T47D (cell line): ENCODE measurements around the gene KLRK1.
"Not testable (repeated sequence)": the region's sequence is repeated elsewhere in the genome, so short reads cannot be mapped to it uniquely, and the experiment has no call there.

ENCODE experiments used
- DNase-seq, 2 experiments: peaks; one replicate each; pipeline versions ENCODE4 v3.0.0 to v3.0.0-alpha.2; 2011 to 2012; ENCODE audit warnings: low read depth in 1 of 2, low spot score in 1 of 2
- JUND ChIP-seq: IDR thresholded peaks from 2 replicates; pipeline ENCODE4 v1.6.1; 2012; ENCODE audit warnings: low read depth
- in situ Hi-C: cut with HindIII; loops from 2 replicates; pipeline ENCODE4 v1.10.0; 2016; ENCODE audit warnings: low sequenced_read_pairs, low pct_unique_long_range_greater_than_20kb

KLRK1 gene

DNA sequence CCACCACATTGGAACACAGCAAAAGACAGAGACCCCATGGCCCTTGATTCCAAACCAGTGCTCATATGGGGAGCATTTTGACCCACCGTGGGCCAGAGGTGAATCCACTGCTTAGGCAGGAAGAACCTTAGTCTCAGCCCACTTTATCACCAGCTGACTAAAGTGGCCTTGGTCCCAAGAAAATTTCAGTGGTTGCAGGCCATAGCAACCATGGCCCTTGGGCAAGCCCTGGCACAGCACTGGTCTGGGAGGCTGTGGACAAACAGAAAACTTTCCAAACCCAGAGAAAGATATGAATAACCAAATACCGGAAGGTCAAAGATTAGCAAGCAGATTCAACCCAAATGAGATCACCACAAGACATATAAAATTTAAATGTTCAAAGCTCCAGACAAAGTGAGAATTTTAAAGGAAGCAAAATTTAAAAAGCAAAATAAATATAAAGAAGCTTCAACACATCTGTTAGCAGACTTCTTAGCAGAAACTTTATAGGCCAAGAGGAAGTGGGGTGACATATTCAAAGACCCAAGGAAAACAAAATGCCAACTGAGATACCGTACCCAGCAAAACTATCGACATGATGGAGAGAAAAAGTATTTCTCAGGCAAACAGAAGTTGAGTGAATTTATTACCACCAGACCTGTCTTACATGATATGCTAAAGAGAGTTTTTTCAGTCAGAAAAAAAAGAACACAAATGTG is 7.8 kb downstream of the KLRK1 start:
- no peak for DNase-seq
- in situ Hi-C loops: no loop called here
- TF ChIP-seq JUND: no peak

DNA sequence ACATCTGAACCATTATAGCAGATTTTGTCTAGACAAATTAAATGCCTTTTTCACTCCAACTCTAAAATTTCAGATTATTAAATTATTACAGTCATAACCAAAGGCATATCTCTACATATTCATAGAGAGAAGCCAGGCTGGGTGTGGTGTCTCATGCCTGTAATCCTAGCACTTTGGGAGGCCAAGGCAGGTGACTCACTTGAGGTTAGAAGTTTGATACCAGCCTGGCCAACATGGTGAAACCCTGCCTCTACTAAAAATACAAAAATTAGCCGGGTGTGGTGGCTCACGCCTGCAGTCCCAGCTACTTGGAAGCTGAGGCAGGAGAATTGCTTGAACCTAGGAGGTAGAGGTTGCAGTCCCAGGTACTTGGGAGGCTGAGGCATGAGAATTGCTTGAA is 11.1 kb downstream of the KLRK1 start:
- in situ Hi-C loops, DNase-seq: not testable (repeated sequence)

DNA sequence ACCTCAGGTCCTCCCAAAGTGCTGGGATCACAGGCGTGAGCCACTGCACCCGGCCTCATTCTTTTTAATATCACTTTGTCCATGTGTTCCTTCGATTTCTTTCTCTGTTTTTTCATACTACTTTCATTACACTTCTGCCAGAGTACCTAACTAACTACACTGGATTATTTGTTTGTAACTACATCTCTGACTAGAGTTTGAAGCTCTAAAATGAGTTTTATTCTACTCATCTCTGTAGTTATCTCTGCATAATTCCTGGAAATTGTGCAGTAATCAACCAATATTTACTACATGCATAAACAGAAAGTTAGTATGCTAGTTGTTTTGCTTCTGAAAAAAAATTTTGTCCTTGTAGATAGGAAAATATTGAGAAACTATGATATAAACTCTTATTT is 15.2 kb downstream of the KLRK1 start:
- TF ChIP-seq JUND: no peak
- DNase-seq: no peak
- in situ Hi-C loops: no loop called here

DNA sequence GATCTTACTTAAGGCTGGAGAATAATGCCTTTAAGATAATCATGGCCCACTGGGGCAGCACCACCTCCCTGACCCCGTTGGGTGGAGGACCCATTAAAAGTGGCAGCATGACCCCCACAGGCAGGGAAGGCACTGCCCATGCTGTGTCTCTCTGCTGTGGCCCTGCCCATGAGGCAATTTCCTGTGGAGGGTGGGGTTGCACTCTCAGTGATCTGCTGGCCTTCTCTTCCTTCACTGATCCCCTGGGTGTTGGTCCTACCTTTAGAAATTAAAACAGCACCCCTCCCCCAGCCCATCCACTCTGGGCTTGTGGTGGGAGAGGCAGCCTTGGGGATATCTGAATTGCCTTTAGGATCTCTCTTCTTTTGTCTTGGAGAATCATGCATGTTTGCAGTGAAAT is 17.3 kb downstream of the KLRK1 start:
- DNase-seq: no peak
- in situ Hi-C loops: no loop called here
- no peak for TF ChIP-seq JUND

DNA sequence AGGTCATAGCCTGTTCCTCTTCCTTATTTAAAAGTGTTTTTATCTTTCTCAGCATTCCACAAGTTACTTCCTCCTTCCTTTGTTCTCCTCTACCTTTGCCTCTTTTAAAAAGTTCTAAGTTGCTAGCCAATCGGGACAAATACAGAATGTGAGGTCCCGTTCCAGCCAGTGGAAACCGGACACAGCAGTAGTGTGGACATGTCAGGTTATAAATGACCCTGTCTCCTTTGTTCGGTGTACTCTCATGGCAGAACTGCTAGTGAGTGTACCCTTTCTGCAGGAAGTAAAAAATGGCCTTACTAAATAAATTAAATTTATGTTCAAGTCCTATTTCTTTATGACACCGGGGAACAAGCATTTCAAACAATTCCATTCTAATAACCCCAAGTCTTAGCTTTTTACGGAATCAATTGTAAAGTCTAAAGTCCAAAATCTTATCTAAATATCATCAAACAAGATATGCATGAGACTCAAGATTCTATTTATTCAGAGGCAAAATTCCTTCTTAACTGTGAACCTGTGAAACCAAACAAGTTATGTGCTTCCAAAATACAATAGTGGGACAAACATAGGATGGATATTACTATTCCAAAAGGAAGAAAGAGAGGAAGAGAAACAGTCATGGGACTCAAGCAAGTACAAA is 17.8 kb downstream of the KLRK1 start:
- in situ Hi-C loops: not testable (repeated sequence)
- peak in 1 of 2 experiments; percentile 41 for DNase-seq

DNA sequence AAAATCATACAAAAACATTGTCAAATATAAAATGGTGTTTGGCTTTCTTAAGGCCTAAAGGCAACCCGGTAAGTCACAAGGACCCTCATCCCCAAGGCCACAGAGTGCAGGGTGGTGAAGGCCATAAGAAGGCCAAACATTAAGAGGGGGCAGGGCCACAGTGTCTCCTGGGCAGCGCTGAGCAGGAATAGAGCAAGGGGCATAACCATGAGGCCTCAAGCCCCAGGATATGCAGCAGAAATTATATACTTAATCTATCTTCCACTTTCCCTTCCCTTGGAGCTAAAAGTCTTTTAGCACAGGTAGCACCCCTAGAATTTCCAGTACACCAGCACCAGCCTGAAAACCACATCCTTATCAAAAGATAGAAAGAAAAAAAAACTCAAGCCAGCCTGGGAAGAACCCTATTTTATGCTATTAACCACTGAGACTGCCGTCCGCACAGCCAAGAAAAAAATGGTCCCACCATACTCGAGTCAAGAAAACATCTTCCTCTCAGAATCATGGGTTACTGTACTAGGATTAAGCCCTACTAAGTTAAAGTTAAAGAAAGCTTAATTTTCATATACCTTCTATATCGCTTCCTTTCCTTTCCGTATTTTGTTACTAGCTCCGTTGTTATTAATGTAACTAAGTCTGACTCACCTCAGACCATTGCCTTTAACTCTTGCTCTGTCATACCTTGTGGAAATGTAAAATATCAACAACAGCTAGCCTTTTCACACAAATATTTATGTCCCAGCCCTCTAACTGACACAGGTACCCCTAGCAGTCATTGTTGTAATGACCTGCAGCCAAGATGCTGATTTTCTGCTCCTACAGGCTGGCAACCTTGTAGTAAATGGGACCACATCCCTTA is 20.1 kb downstream of the KLRK1 start:
- in situ Hi-C loops: no loop called here
- TF ChIP-seq JUND: no peak
- no peak for DNase-seq

DNA sequence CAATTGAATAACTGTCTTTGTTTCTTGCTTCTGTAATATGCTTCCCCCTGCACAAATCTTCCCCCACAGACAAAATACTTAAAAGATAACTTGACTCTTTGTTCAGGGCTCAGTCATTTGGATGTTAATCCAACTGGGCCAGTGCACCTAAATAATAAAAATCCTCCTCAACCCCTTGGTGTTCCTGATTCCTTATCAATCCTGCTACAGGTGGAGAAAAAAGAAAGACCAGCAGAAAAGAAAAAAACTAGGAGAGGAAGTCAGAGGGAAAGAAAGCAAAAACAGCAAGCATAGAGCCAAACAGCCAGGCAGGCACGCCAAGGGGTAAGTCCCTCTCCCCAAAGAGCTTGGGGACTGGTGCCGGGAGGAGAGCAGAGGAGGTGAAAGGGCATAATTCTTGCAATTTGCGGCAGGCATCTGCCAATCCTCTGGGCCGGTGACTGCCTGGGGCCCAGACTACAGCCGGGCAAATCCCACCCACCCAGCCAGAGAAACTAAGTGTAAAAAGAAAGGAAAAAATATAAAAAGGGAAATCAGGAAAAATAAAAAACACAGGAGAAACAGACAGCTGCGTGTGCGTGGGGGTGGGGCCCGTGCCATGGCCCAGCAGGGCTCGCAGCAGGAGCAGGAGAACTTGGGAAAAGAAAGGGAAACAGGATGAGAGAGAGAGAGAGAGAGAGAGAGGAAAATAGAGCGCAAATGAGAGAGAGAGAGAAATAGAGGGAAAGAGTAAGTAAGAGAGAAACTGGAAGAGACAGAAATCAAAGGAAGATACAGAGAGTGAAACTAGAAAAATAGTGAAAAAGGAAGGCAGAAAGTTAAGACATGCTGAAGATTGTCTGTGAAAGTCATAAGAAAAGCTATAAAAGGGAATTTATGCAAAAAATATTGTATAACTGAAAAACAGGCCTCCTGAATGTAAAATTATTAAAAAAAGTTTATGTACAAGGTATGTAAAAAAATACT is 21.4 kb downstream of the KLRK1 start:
- in situ Hi-C loops: no loop called here
- TF ChIP-seq JUND: no peak
- no peak for DNase-seq

DNA sequence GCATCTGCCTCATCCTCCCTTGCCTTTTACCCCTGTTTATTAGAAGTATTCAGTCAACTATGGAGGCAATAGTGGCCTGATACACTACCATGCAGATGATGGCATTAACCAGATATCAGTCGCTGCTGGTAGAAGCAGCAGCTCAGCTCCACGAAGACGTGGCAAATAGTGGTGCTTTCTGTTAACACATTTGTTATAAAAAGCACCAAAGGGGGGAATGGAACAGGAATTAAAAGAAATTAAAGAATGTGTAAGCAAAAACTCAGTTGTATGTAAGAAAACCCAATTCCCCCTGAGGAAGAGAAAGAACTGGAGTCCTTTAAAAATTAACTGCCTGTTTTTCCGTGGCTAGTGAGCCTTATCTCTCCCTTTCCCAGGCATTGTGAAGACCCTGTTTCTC is 22.1 kb downstream of the KLRK1 start:
- in situ Hi-C loops, DNase-seq: not testable (repeated sequence)

DNA sequence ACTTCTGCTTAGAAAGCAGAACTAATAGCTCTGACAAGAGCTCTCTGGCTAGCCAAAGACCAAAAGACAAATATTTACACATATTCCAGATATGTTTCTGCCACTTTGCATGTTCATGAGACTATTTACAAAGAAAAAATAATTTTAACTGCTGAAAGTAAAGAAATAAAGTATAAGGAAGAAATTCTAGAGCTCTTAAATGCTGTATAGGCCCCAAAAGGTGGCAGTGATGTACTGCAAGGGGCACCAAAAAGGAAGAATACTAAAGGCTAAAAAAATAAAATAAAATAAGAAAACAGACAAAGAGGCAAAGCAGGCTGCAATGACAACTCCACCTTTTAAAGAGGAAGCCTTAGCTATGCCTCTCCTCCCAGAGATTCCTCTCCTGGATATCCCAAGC is 23.0 kb downstream of the KLRK1 start:
- in situ Hi-C loops: no loop called here
- DNase-seq: peak in 1 of 2 experiments; percentile 63
- TF ChIP-seq JUND: no peak

DNA sequence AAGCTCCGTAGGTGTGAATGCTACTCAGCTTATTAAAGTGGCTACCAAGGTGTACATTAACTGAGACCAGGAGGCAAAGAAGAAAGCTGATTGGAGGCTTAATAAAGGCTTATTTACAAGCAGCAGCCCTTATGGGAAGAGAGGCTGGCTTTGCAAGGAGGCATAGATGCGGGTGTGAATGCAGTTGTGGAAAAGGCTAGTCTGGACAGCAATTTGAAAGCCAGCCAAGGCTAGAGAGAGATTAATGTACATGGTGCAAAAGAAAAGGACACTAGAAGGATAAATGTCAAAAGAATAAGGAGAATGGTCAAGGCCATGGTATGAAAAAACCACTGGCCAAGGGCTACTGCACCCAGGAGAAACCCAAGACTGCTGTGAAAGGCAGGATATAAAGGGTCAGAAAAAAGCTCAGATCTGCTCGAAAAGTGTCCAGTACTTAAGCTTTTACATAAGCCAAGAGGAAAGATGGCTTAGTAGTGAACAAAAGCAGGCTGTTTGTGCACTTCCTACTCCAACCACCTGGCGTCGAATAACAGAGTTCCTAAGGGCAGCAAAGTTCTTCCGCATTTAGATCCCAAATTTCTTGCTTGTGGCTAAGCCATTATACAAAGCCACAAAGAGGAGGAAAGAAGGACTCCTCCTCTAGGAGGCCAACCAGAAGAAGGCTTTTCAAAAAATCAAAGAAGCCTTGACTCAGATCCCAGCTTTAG is 24.0 kb downstream of the KLRK1 start:
- in situ Hi-C loops: no loop called here
- no peak for TF ChIP-seq JUND
- peak in 1 of 2 experiments; percentile 51 for DNase-seq

DNA sequence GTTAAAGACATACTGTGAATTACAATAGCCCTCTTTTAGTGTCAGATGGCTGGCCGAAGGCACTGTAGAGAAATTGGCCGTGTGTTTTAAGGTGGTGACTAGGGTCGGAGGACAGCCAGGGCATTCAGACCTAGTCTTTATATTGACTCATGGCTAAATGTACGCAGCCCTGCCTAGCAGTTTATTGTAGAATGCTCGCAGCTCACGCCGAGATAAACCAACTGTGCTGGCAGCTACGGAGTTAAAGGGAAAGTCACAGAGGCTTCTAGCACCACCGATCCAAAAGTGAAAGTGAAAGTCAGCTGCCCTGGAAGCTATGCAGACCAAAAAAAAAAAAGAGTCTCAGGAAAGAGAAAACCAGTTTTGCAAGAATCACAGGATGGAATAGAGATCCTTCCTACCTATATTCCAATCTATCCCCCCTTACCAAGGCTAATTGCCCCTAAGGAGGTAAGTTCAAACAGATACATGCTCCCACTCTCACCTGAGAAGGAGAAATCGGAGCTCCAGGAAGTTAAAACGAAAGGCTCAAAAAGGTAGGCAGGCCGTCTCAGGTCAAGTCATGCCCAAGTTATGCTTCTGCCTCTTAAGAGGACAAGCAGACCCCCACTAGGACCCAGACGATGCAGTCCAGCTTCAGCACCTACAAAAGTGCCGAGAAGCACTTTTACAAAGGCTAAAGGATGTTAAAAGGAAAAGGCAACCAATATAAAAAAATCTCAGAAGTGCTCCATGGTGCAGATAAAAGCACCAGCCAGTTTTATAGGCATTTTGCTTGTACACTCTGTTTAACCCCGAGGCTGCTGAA is 24.8 kb downstream of the KLRK1 start:
- TF ChIP-seq JUND: no peak
- in situ Hi-C loops: no loop called here
- peak in 1 of 2 experiments; percentile 80 for DNase-seq
